Esophagus squamous epithelium (tissue), 5 donors: Measurements from ENCODE around the gene KAT5. TPM values are rescaled to one million over a fixed set of nuclear protein-coding genes. Genes with fewer than 3 reads are reported as not detected.
"Not testable (repeated sequence)": the region's sequence is repeated elsewhere in the genome, so short reads cannot be mapped to it uniquely, and the experiment has no call there.

Experiments
- DNase-seq: peaks from one replicate; lab custom pipeline; 2025; lab: John Stamatoyannopoulos, UW
- H3K27ac ChIP-seq, 4 donors: fragments of 200-600 bp; sonication (generic); one replicate each; pipeline ENCODE4 v1.5.1; 2016 to 2019; ENCODE audit warnings: mild to moderate bottlenecking in 1 of 4
- H3K27me3 ChIP-seq, 4 donors: fragments of 200-600 bp; sonication (generic); 1 replicate in 3 of 4; 2 replicates in 1 of 4; pipeline versions ENCODE4 v1.5.1 to v1.6.0; 2017 to 2021; ENCODE audit warnings: antibody characterized with exemption in 1 of 4
- H3K36me3 ChIP-seq, 3 donors: fragments of 200-600 bp; sonication (generic); one replicate each; pipeline ENCODE4 v1.5.1; 2016 to 2019
- H3K4me1 ChIP-seq, 3 donors: fragments of 200-600 bp; sonication (generic); one replicate each; pipeline ENCODE4 v1.5.1; 2017 to 2019
- H3K4me3 ChIP-seq, 4 donors: fragments of 200-600 bp; sonication (generic); 1 replicate in 3 of 4; 2 replicates in 1 of 4; pipeline ENCODE4 v1.5.1; 2016 to 2019; ENCODE audit warnings: mild to moderate bottlenecking in 2 of 4, moderate library complexity in 1 of 4
- H3K9me3 ChIP-seq, 3 donors: fragments of 200-600 bp; sonication (generic); one replicate each; pipeline ENCODE4 v1.5.1; 2016 to 2019
- POLR2A ChIP-seq, 4 donors: fragments of 450-650 bp; IDR thresholded peaks; one replicate each; pipeline ENCODE4 v1.6.1; 2017; ENCODE audit warnings: antibody characterized with exemption in 4 of 4, mild to moderate bottlenecking in 4 of 4, moderate library complexity in 3 of 4
- WGBS, 2 donors: methylation state at CpG; one replicate each; pipeline ENCODE4 v1.1.5; 2018; 5-methylcytosine and 5-hydroxymethylcytosine counted together
- intact Hi-C: fragments of 100-400 bp; cut with DNase I; formaldehyde crosslinking; loops from one replicate; pipeline ENCODE4 v1.15.0; 2022
- total RNA-seq, 4 donors: library from RNA; depleted of rRNA; stranded (reverse); fragments of >200 nt; gene quantifications; one replicate each; pipeline ENCODE4 v1.1.0, GENCODE V29; 2016
- TF ChIP-seq, protein P1 (sequence below), 6 experiments: fragments of 450-650 bp in 4 of 6; fragments of 200-600 bp in 2 of 6; sonication (generic) in 2 of 6; IDR thresholded peaks; one replicate each; pipeline ENCODE4 v1.5.1; 2016 to 2019; ENCODE audit warnings: antibody characterized with exemption in 6 of 6, mild to moderate bottlenecking in 4 of 6, moderate library complexity in 4 of 6
- donor health status: DM: yes; HTN: yes; CAD: no.

The KAT5 gene
- total RNA-seq, 4 donors from 2014 or later, result 38.2 to 64.7 (median 51.1) TPM

DNA sequence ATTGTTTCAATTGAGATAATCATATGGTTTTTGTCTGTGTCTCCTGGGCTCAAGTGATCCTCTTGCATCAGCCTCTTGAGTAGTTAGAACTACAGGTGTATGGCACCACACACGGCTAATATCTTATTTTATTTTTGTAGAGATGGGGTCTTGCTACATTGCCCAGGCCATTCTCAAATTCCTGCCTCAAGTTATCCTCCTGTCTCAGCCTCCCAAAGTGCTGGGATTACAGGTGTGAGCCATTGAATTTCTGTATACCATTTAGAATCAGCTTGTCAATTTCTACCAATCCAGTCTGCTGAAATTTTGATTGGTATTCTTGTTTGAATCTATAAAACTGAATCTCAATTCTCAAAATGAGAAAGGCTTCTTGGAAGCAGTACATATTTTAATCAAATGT lies 10.4 kb upstream of the KAT5 start:
- intact Hi-C loops, result no loop called here
- DNase-seq, result no peak
- WGBS, 2 donors, result 75 to 83% methylated on average over 1 of the region's 1 CpG

DNA sequence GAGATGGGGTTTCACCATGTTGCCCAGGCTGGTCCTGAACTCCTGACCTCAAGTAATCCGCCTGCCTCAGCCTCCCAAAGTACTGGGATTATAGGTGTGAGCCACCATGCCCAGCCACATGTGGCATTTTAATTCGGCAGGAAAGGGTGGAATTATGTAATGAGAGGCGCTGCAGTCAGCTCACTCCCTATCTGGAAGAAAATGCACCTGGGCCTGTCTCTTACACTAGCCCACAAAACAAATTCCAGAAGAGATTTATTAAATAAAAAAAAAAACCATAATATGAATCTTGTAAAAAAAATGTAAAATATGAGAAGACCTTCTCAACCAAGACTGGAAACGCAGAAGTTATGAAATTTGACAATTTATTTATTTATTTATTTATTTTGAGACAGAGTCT lies 8.2 kb upstream of the KAT5 start:
- DNase-seq, result no peak
- Histone ChIP-seq H3K27me3 (peaks cover 0 to 3% (median 0%) of the 10 kb centered on the region in 4 donors), H3K36me3 (no peaks in the 10 kb centered on the region), H3K27ac (no peak overlapping the region), H3K9me3 (no peaks in the 10 kb centered on the region), H3K4me3 (no peak overlapping the region), H3K4me1 (peaks cover 0 to 5% (median 0%) of the 10 kb centered on the region in 3 donors)
- TF ChIP-seq, protein P1, sequence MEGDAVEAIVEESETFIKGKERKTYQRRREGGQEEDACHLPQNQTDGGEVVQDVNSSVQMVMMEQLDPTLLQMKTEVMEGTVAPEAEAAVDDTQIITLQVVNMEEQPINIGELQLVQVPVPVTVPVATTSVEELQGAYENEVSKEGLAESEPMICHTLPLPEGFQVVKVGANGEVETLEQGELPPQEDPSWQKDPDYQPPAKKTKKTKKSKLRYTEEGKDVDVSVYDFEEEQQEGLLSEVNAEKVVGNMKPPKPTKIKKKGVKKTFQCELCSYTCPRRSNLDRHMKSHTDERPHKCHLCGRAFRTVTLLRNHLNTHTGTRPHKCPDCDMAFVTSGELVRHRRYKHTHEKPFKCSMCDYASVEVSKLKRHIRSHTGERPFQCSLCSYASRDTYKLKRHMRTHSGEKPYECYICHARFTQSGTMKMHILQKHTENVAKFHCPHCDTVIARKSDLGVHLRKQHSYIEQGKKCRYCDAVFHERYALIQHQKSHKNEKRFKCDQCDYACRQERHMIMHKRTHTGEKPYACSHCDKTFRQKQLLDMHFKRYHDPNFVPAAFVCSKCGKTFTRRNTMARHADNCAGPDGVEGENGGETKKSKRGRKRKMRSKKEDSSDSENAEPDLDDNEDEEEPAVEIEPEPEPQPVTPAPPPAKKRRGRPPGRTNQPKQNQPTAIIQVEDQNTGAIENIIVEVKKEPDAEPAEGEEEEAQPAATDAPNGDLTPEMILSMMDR (IDR thresholded peaks at IDR 0.05), result no peak
- TF ChIP-seq POLR2A (IDR thresholded peaks at IDR 0.05), result no peak
- WGBS, 2 donors, result 61 to 67% methylated on average over 4 of the region's 4 CpGs
- intact Hi-C loops, result no loop called here

More for the DNA sequence above, 10.4 kb upstream of the KAT5 start:
- Histone ChIP-seq H3K4me3 (no peak overlapping the region), H3K27me3 (peaks cover 0 to 3% (median 0%) of the 10 kb centered on the region in 4 donors), H3K36me3 (no peaks in the 10 kb centered on the region), H3K27ac (no peak overlapping the region), H3K9me3 (no peaks in the 10 kb centered on the region), H3K4me1 (peaks cover 0 to 5% (median 0%) of the 10 kb centered on the region in 3 donors)
- no peak for TF ChIP-seq POLR2A (IDR thresholded peaks at IDR 0.05)
- TF ChIP-seq, protein P1 (IDR thresholded peaks at IDR 0.05), result no peak

DNA sequence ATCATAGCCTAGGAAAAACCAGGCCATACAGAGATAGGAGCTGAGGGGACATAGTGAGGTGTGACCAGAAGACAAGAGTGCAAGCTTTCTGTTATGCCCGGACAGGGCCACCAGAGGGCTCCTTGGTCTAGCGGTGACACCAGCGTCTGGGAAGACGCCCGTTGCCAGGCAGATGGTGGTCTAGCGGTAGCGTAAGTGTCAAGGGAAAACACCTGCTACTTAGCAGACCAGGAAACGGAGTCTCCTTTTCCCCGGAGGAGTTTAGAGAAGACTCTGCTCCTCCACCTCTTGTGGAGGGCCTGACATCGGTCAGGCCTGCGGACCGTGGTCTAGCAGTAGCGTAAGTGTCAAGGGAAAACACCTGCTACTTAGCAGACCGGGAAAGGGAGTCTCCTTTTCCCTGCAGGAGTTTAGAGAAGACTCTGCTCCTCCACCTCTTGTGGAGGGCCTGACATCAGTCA lies 5.7 kb upstream of the KAT5 start:
- H3K4me1 ChIP-seq, result peaks cover 5 to 15% (median 10%) of the 10 kb centered on the region in 3 donors
- H3K36me3 ChIP-seq, intact Hi-C loops, H3K9me3 ChIP-seq, H3K27me3 ChIP-seq, DNase-seq, H3K27ac ChIP-seq: not testable (repeated sequence)
- TF ChIP-seq, protein P1 (IDR thresholded peaks at IDR 0.05), result peak; percentile 50 to 82 (median 67)
- WGBS, 2 donors, result 14 to 18% methylated on average over 7 to 14 of the region's 14 CpGs
- peak overlapping the region in 1 of 4 donors; percentile 15 for H3K4me3 ChIP-seq

DNA sequence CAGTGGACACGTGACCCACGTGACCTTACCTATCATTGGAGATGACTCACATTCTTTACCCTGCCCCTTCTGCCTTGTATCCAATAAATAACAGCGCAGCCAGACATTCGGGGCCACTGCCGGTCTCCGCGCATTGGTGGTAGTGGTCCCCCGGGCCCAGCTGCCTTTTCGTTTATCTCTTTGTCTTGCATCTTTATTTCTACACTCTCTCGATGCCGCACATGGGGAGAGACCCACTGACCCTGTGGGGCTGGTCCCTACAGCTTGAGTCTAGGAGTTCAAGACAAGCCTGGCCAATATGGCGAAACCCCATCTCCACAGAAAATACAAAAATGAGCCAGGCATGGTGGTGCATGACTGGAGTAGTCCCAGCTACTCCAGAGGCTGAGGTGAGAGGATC lies 5.0 kb upstream of the KAT5 start:
- H3K36me3 ChIP-seq, H3K4me3 ChIP-seq, H3K9me3 ChIP-seq, intact Hi-C loops, H3K27me3 ChIP-seq, H3K27ac ChIP-seq, DNase-seq: not testable (repeated sequence)
- whole genome bisulfite sequencing, 2 donors, result 87% methylated on average over 8 of the region's 12 CpGs; no CpG with 5 or more reads in 1 of the 2 donors
- H3K4me1 ChIP-seq, result peaks cover 5 to 18% (median 10%) of the 10 kb centered on the region in 3 donors

DNA sequence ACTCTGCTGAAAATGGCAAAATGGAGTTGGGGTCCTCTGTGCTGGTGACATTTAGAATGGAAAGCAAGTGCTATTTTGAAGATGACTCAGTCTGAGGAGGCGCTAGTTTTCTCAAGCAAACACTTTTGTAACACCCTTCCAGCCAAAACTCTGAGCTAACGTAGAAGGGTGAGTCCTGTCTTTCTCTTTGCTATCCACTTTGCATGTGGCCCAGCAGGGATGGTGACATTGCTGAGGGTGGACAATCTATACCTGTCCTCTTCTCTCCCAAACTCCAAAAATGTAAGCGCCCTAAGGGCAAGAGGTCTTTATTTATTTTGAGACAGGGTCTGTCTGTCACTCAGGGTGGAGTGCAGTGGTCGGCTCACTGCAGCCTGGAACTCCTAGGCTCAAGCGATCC lies 3.6 kb upstream of the KAT5 start:
- intact Hi-C loops, result no loop called here
- H3K27ac ChIP-seq, result no peak overlapping the region
- peaks cover 0 to 7% (median 4%) of the 10 kb centered on the region in 3 donors for H3K36me3 ChIP-seq
- DNase-seq, result no peak
- peaks cover 12 to 29% (median 19%) of the 10 kb centered on the region in 3 donors for H3K4me1 ChIP-seq
- TF ChIP-seq POLR2A (IDR thresholded peaks at IDR 0.05), result no peak
- TF ChIP-seq, protein P1 (IDR thresholded peaks at IDR 0.05), result no peak
- no peak overlapping the region for H3K4me3 ChIP-seq
- H3K27me3 ChIP-seq, result peaks cover 0 to 2% (median 0%) of the 10 kb centered on the region in 4 donors
- WGBS, 2 donors, result 57 to 67% methylated on average over 2 to 3 of the region's 5 CpGs
- no peaks in the 10 kb centered on the region for H3K9me3 ChIP-seq
